Neural progenitor cell (in vitro differentiated cells): ENCODE data around the gene CXCR4. TPM values are rescaled to one million over a fixed set of nuclear protein-coding genes. Genes with fewer than 3 reads are reported as not detected.

Source experiments
- DNase-seq: peaks from one replicate; pipeline ENCODE4 v3.0.0-alpha.2; 2016; ENCODE audit warnings: low spot score
- H2AFZ ChIP-seq: fragments of 200-600 bp; sonication (generic); replicated peaks from 2 replicates; pipeline ENCODE4 v1.6.1; 2016; ENCODE audit warnings: antibody characterized with exemption
- H3F3A ChIP-seq: fragments of 200-600 bp; sonication (generic); 2 replicates; pipeline ENCODE4 v1.6.1; 2016; ENCODE audit warnings: antibody characterized with exemption, low read depth
- H3K27ac ChIP-seq: fragments of 200-600 bp; sonication (generic); 2 replicates; pipeline ENCODE4 v1.5.1; 2016; ENCODE audit warnings: mild to moderate bottlenecking
- H3K27me3 ChIP-seq: fragments of 200-600 bp; sonication (generic); 2 replicates; pipeline ENCODE4 v1.6.1; 2016; ENCODE audit warnings: mild to moderate bottlenecking, moderate library complexity
- H3K36me3 ChIP-seq: fragments of 200-600 bp; sonication (generic); 2 replicates; pipeline ENCODE4 v1.5.1; 2016
- H3K4me1 ChIP-seq: fragments of 200-600 bp; sonication (generic); 2 replicates; pipeline ENCODE4 v1.6.1; 2016; ENCODE audit warnings: mixed run types
- H3K4me2 ChIP-seq: fragments of 200-600 bp; sonication (generic); 2 replicates; pipeline ENCODE4 v1.6.1; 2016
- H3K4me3 ChIP-seq: fragments of 200-600 bp; sonication (generic); 2 replicates; pipeline ENCODE4 v1.5.1; 2016
- H3K79me2 ChIP-seq: fragments of 200-600 bp; sonication (generic); 2 replicates; pipeline ENCODE4 v1.6.1; 2016; ENCODE audit warnings: low read depth
- H3K9ac ChIP-seq: fragments of 200-600 bp; sonication (generic); 2 replicates; pipeline ENCODE4 v1.6.1; 2016
- H3K9me3 ChIP-seq: fragments of 200-600 bp; sonication (generic); 2 replicates; pipeline ENCODE4 v1.5.1; 2016; ENCODE audit warnings: low read depth
- H4K20me1 ChIP-seq: fragments of 200-600 bp; sonication (generic); 2 replicates; pipeline ENCODE4 v1.6.1; 2016; ENCODE audit warnings: low read depth
- H3K27ac Mint-ChIP-seq: 3 replicates; pipeline ENCODE4 v1.8.0; 2021; ENCODE audit warnings: mixed read lengths
- H3K27me3 Mint-ChIP-seq: 2 replicates; pipeline ENCODE4 v1.8.0; 2022; ENCODE audit warnings: low read depth, mild to moderate bottlenecking, inconsistent platforms, moderate library complexity, mixed read lengths; ENCODE audit not compliant: insufficient read depth
- H3K36me3 Mint-ChIP-seq: 3 replicates; pipeline ENCODE4 v1.8.0; 2021; ENCODE audit warnings: mixed read lengths
- H3K4me1 Mint-ChIP-seq: 3 replicates; pipeline ENCODE4 v1.8.0; 2021; ENCODE audit warnings: mixed read lengths
- H3K4me3 Mint-ChIP-seq: 3 replicates; pipeline ENCODE4 v1.8.0; 2021; ENCODE audit warnings: mild to moderate bottlenecking, moderate library complexity, mixed read lengths
- H3K9me3 Mint-ChIP-seq: 3 replicates; pipeline ENCODE4 v1.8.0; 2020; ENCODE audit warnings: mixed read lengths
- EZH2 ChIP-seq: fragments of 200-600 bp; sonication (generic); IDR thresholded peaks from 2 replicates; pipeline ENCODE4 v1.6.1; 2017; ENCODE audit warnings: antibody characterized with exemption, mild to moderate bottlenecking, moderate library complexity
- EZH2phosphoT487 ChIP-seq: fragments of 200-600 bp; sonication (generic); IDR thresholded peaks from 2 replicates; pipeline ENCODE4 v1.6.1; 2017; ENCODE audit warnings: antibody characterized with exemption
- total RNA-seq: library from RNA; depleted of rRNA; stranded (reverse); fragments of >200 nt; gene quantifications from 2 replicates; pipeline ENCODE4 v1.2.3, GENCODE V29; 2015; ENCODE audit warnings: low replicate concordance
- TF ChIP-seq, protein P1 (sequence below): fragments of 200-600 bp; sonication (generic); IDR thresholded peaks from 2 replicates; pipeline ENCODE4 v1.5.1; 2017; ENCODE audit warnings: antibody characterized with exemption, mild to moderate bottlenecking

Gene CXCR4
- total RNA-seq, 1 donor from 2014 or later = 32.6 TPM

DNA sequence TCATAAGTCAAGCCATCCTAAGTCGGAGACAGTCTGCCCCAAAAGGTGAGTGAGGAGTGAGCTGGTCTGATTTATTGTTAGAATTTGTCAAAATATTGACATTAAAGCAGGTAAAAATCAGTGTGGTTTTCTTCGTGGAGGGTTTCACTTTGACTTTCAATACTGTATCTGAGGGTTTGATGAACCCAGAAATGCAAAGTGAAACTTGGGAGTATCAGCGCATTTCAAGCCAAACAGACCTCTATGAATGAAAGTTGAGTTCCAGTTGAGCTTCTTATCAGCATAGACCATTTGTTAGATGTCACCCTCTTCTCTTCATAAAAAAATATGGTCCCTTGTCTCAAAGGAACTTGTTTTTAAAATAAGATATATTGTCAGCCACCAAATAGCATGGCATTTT, 21.7 kb upstream of the CXCR4 start:
- Mint-ChIP-seq H3K36me3 (no peaks in the 10 kb centered on the region), H3K9me3 (no peaks in the 10 kb centered on the region), H3K4me1 (peaks cover 16% of the 10 kb centered on the region), H3K27ac (peak overlapping the region; percentile 13), H3K4me3 (no peak overlapping the region), H3K27me3 (peaks cover 6% of the 10 kb centered on the region)
- Histone ChIP-seq H3K9ac (no peak overlapping the region), H3K4me2 (no peak overlapping the region), H3K27ac (no peak overlapping the region), H3K4me3 (no peak overlapping the region), H3K4me1 (peaks cover 7% of the 10 kb centered on the region), H3K79me2 (no peaks in the 10 kb centered on the region), H3K27me3 (no peaks in the 10 kb centered on the region), H3K36me3 (no peaks in the 10 kb centered on the region), H4K20me1 (no peaks in the 10 kb centered on the region), H2AFZ (no peak overlapping the region), H3K9me3 (no peaks in the 10 kb centered on the region), H3F3A (no peaks in the 10 kb centered on the region)
- DNase-seq = no peak
- no peak for TF ChIP-seq EZH2
- TF ChIP-seq, protein P1, sequence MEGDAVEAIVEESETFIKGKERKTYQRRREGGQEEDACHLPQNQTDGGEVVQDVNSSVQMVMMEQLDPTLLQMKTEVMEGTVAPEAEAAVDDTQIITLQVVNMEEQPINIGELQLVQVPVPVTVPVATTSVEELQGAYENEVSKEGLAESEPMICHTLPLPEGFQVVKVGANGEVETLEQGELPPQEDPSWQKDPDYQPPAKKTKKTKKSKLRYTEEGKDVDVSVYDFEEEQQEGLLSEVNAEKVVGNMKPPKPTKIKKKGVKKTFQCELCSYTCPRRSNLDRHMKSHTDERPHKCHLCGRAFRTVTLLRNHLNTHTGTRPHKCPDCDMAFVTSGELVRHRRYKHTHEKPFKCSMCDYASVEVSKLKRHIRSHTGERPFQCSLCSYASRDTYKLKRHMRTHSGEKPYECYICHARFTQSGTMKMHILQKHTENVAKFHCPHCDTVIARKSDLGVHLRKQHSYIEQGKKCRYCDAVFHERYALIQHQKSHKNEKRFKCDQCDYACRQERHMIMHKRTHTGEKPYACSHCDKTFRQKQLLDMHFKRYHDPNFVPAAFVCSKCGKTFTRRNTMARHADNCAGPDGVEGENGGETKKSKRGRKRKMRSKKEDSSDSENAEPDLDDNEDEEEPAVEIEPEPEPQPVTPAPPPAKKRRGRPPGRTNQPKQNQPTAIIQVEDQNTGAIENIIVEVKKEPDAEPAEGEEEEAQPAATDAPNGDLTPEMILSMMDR = no peak
- TF ChIP-seq EZH2phosphoT487 = no peak

DNA sequence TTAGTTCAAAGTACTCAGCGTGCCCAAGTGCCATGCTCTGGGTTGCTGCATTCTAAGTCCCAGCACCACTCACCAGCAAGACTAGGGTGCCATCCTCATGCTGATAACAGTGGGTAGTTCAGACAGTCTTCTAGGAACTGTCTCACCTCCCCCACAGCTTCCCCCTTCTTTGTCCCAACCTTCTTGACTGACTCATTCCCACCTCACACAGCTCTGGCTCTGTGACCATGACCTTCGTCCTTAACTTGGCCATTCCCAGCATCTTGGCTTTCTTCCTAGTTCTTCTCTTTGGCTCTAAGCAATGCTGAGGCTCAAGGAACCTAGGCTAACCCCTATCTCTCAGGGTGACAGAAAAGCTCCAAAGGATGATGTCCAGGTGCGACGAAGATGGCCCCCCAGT, 20.0 kb upstream of the CXCR4 start:
- Mint-ChIP-seq H3K4me3 (no peak overlapping the region), H3K4me1 (peaks cover 22% of the 10 kb centered on the region), H3K36me3 (no peaks in the 10 kb centered on the region), H3K9me3 (no peaks in the 10 kb centered on the region), H3K27me3 (peaks cover 5% of the 10 kb centered on the region), H3K27ac (no peak overlapping the region)
- Histone ChIP-seq H3K27ac (no peak overlapping the region), H3K36me3 (no peaks in the 10 kb centered on the region), H3K4me3 (no peak overlapping the region), H2AFZ (no peak overlapping the region), H4K20me1 (no peaks in the 10 kb centered on the region), H3K9ac (no peak overlapping the region), H3K79me2 (no peaks in the 10 kb centered on the region), H3K27me3 (no peaks in the 10 kb centered on the region), H3K4me1 (peaks cover 7% of the 10 kb centered on the region), H3K9me3 (no peaks in the 10 kb centered on the region), H3K4me2 (no peak overlapping the region), H3F3A (no peaks in the 10 kb centered on the region)
- no peak for TF ChIP-seq EZH2
- TF ChIP-seq, protein P1 = no peak
- no peak for TF ChIP-seq EZH2phosphoT487
- DNase-seq = no peak

DNA sequence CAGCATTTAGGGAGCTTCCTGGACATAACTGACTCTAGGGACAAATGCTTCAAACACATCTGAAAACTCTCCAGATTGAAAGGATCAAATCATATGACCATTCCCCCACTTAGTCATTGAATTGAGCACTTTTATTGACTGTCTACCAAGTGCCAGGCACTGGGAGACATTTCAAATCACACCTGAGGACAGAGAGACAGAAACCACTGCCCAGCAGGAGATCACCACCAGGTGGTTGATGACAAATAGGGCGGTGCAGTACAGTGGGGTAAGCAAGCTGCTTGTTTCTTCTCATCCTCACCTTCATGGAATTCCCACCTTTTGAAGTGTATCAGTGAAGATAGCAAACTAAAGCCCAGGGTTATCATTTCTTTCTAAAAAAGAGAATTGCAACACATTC, 19.0 kb upstream of the CXCR4 start:
- no peaks in the 10 kb centered on the region for H3K9me3 ChIP-seq
- Mint-ChIP-seq H3K36me3 (no peaks in the 10 kb centered on the region), H3K4me3 (no peak overlapping the region), H3K4me1 (peaks cover 19% of the 10 kb centered on the region), H3K9me3 (no peaks in the 10 kb centered on the region), H3K27me3 (peaks cover 7% of the 10 kb centered on the region), H3K27ac (peak overlapping the region; percentile 57)
- H2AFZ ChIP-seq = no peak overlapping the region
- H3K4me2 ChIP-seq = no peak overlapping the region
- no peaks in the 10 kb centered on the region for H3K36me3 ChIP-seq
- no peaks in the 10 kb centered on the region for H4K20me1 ChIP-seq
- TF ChIP-seq, protein P1 = no peak
- TF ChIP-seq EZH2 = no peak
- no peak for TF ChIP-seq EZH2phosphoT487
- no peak overlapping the region for H3K27ac ChIP-seq
- H3F3A ChIP-seq = no peaks in the 10 kb centered on the region
- DNase-seq = no peak
- H3K27me3 ChIP-seq = no peaks in the 10 kb centered on the region
- peaks cover 7% of the 10 kb centered on the region for H3K4me1 ChIP-seq
- H3K4me3 ChIP-seq = no peak overlapping the region
- no peaks in the 10 kb centered on the region for H3K79me2 ChIP-seq
- no peak overlapping the region for H3K9ac ChIP-seq
